GM12801 (cell line): ENCODE measurements around the gene DLGAP4.

Experiments
- TF ChIP-seq, protein P1 (sequence below): IDR thresholded peaks from one replicate; pipeline ENCODE4 v1.5.1; 2011; ENCODE audit warnings: control low read depth; ENCODE audit not compliant: insufficient read length; ENCODE audit errors: extremely low read depth

The DLGAP4 gene

DNA sequence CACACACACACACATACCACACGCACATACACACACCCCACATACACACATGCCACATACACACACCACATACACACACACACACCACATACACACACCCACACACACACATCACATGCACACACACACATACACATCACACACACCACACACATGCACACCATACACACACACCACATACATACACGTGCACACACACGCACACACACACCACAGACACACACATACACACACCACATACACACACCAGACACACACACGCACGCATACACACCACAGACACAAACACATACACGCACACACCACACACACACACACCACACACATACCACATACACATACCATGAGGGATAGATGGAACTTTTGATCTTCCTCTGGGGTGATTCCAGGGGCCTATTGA, 90.2 kb downstream of the DLGAP4 start:
- TF ChIP-seq, protein P1, sequence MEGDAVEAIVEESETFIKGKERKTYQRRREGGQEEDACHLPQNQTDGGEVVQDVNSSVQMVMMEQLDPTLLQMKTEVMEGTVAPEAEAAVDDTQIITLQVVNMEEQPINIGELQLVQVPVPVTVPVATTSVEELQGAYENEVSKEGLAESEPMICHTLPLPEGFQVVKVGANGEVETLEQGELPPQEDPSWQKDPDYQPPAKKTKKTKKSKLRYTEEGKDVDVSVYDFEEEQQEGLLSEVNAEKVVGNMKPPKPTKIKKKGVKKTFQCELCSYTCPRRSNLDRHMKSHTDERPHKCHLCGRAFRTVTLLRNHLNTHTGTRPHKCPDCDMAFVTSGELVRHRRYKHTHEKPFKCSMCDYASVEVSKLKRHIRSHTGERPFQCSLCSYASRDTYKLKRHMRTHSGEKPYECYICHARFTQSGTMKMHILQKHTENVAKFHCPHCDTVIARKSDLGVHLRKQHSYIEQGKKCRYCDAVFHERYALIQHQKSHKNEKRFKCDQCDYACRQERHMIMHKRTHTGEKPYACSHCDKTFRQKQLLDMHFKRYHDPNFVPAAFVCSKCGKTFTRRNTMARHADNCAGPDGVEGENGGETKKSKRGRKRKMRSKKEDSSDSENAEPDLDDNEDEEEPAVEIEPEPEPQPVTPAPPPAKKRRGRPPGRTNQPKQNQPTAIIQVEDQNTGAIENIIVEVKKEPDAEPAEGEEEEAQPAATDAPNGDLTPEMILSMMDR = no peak

DNA sequence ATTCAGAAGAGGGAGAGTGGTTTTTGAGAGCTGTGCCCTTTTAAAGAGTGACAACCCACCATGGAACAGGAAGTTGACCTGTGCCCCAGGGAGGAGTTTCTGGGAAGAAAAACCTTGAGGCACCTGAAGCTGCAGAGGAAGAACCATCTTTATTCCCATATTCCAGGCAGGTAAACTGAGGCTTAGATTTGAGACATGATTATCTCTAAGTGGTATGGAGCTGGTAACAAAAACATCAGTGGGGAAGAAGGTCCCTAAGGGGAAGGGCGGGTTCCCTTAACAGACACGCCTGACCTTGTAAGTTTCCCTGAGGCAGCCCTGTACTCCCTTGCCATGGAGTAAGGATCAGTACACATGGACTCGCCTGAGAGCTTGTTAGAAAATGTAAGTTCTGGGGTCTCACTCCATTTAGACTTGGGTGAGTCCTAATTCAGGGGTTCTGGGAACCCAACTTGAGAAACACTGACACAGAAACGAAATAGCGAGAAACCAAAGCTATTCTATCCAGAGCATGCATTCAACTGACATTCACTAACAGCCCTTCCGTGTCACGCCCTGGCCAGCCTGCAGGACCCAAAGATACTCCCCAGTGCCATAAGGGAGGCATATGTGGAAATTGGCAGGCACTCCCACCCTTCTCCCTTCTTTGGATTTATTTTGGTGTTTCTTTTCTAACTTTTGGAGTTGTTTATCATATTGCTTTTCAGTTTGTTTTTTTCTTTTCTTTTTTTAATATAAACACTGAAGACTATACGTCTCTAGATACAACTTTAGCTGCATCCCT, 90.9 kb downstream of the DLGAP4 start:
- TF ChIP-seq, protein P1 = no peak

DNA sequence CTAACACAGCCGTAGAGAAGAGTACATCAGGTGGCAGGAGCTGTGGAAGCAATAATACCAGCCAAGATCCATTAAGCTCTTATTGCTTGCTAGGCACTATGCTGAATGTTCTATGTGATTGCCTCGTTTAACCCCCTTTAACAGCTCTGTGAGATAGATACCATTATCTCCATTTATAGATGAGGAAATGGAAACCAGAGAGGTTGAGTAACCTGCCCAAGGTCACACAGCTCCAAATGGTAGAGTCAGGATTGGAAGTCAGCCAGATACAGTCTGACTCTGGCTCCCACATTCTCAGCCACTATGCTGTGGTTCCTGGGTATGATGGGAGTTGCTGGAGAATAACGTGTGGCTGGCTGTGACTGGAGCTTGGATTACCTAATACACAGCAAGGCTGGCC, 92.4 kb downstream of the DLGAP4 start:
- TF ChIP-seq, protein P1 = no peak

DNA sequence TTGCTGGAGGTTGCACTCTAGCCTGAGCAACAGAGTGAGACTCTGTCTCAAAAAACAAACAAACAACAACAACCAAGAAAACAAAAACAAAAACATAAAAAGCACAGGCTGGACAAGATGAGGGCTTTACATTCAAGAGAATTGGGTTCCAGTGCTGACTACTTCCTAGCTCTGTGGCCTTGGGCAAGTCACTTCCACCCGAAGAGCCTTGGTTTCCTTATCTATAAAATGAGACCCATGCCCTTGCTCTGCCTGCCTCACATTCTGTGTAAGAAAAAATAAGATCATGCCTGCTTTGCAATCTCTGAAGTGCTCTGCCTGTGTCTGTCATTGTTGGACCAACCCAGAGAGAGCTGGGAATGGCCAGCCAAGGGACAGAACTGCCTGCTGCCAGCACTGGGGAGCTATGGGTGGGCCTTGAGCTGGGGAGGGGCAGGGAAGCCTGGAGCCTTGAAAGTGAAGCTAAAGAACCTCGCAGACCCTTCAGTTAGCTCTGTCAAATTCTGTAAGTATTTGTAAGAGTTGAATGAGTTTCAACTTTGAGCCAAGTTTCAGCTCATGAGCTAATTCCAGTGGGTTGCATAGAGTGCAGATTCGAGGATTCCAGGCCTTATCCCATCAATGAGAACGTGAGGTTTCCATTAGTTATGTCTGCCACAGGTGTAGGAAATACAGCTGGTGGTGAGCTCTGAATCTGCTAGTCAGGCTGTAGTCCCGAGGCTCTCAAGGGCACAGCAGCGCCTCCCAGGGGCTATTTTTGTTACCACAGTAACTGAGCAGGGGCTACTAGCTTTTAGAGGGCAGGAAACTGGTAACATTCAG, 93.2 kb downstream of the DLGAP4 start:
- TF ChIP-seq, protein P1 = no peak

DNA sequence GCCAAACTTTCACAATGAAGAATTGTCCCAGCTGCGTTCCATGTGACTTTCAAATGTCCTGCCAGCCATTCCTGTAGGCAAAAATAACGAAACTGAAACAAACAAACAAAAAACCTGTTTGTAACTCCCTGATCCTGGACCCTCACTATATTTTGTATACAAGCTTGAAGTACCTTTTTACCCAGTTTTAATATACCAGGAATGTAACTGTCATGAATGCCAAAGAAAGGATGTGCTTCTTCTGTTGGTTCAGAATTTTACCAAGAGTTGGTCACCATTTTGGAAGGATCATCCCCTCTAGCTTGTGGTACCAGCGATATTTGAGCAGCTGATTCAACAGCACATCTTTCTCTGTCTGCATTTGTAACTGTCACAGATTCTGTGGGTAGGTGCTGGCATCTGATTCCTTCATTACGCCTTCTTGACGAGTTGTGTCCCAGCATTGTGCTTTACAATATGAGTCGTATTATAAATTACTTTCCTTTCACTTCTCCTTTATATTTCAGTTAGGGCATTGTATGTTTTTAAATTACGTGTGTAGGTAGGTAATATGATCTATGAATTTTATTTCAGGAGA, 93.9 kb downstream of the DLGAP4 start:
- TF ChIP-seq, protein P1 = no peak

DNA sequence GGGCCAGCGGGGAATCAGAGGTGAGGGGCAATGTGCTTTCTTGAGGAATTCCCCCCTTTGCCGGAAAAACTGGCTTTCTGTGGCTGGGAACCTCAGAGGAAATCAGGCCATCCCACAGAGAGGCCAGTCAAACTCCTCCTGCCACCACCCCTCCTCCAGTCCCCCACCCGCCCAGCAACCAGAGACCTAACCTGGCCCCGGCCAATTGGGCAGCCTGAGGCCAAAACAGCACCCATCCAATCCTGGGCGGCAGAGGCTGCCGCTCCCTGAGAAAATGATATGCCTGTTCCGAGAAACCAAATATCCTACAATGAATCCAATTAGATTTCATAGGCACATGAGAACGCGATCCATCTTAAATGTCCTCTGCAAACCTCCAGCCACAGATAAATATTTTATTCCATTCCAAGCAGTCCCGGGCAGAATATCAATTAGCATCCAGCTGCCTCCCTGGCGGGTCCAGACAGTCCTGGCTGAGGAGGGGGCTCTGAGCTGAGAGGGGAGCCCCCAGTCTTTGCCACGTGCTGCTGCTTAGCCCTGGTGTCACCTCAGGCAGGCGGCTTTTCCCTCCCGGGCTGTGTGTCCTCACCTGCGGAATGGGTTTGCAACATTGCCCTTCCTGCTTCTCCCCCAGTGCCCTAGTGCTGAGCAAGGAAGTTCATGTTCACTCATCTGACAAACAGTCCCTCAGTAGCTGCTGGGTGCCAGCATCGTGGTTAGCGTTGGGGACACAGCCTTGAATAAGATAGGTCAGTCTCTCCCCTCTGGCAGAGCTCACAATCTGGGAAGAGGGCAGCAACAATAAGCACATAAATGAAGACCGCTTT, 95.0 kb downstream of the DLGAP4 start:
- TF ChIP-seq, protein P1 = no peak
